Measurements from ENCODE around the gene SIGLEC11.

Gene SIGLEC11

GRCh38 chr19:49940482-49940791 is 20.5 kb downstream of the SIGLEC11 start:
- Histone ChIP-seq H3K27ac (no peak overlapping the region), H3K4me3 (ENCODE audit: low read depth, low read length) (no peak overlapping the region), H3K9me3 (ENCODE audit: severe bottlenecking) (no peaks in the 10 kb centered on the region), H3K36me3 (no peaks in the 10 kb centered on the region), H3K27me3 (ENCODE audit: insufficient read depth, low read depth, severe bottlenecking) (no peaks in the 10 kb centered on the region)
- TF ChIP-seq CTCF (IDR thresholded peaks at IDR 0.05; ENCODE audit: low read depth, low read length), result no peak
- no peak for DNase-seq

GRCh38 chr19:49939721-49940481 is 21.1 kb downstream of the SIGLEC11 start:
- no peak for TF ChIP-seq CTCF (IDR thresholded peaks at IDR 0.05; ENCODE audit: low read depth, low read length)
- H3K9me3 ChIP-seq (ENCODE audit: severe bottlenecking), result no peaks in the 10 kb centered on the region
- H3K4me3 ChIP-seq (ENCODE audit: low read depth, low read length), result no peak overlapping the region
- no peaks in the 10 kb centered on the region for H3K27me3 ChIP-seq (ENCODE audit: insufficient read depth, low read depth, severe bottlenecking)
- DNase-seq, result no peak
- no peaks in the 10 kb centered on the region for H3K36me3 ChIP-seq
- H3K27ac ChIP-seq, result no peak overlapping the region

GRCh38 chr19:49938662-49939061 is 22.3 kb downstream of the SIGLEC11 start:
- Histone ChIP-seq H3K27me3 (ENCODE audit: insufficient read depth, low read depth, severe bottlenecking) (no peaks in the 10 kb centered on the region), H3K9me3 (ENCODE audit: severe bottlenecking) (no peaks in the 10 kb centered on the region), H3K36me3 (no peaks in the 10 kb centered on the region), H3K27ac (no peak overlapping the region), H3K4me3 (ENCODE audit: low read depth, low read length) (no peak overlapping the region)
- TF ChIP-seq CTCF (IDR thresholded peaks at IDR 0.05; ENCODE audit: low read depth, low read length), result no peak
- no peak for DNase-seq

GRCh38 chr19:49937750-49938381 is 23.1 kb downstream of the SIGLEC11 start:
- no peaks in the 10 kb centered on the region for H3K9me3 ChIP-seq (ENCODE audit: severe bottlenecking)
- peak; percentile 87 for TF ChIP-seq CTCF (IDR thresholded peaks at IDR 0.05; ENCODE audit: low read depth, low read length)
- no peaks in the 10 kb centered on the region for H3K27me3 ChIP-seq (ENCODE audit: insufficient read depth, low read depth, severe bottlenecking)
- H3K36me3 ChIP-seq, result no peaks in the 10 kb centered on the region
- H3K4me3 ChIP-seq (ENCODE audit: low read depth, low read length), result peak overlapping the region; percentile 45
- H3K27ac ChIP-seq, result no peak overlapping the region
- peak; percentile 77 for DNase-seq

GRCh38 chr19:49936549-49936948 is 24.4 kb downstream of the SIGLEC11 start:
- Histone ChIP-seq H3K27ac (no peak overlapping the region), H3K36me3 (no peaks in the 10 kb centered on the region; the same call in 1 of the 2 replicates), H3K27me3 (ENCODE audit: insufficient read depth, low read depth, severe bottlenecking) (no peaks in the 10 kb centered on the region), H3K4me3 (ENCODE audit: low read depth, low read length) (no peak overlapping the region), H3K9me3 (ENCODE audit: severe bottlenecking) (no peaks in the 10 kb centered on the region)
- no peak for TF ChIP-seq CTCF (IDR thresholded peaks at IDR 0.05; ENCODE audit: low read depth, low read length)
- no peak for DNase-seq
